SU-DHL-6 (cell line): ENCODE measurements around the gene RAB40B.

ENCODE experiments used
- EZH2phosphoT487 ChIP-seq: fragments of 200-600 bp; sonication (generic), shearing (Covaris generic); conservative IDR thresholded peaks from 2 replicates; pipeline ENCODE4 v1.6.1; 2018; ENCODE audit warnings: mild to moderate bottlenecking, antibody characterized with exemption, low read length, moderate library complexity, mixed read lengths
- TF ChIP-seq, protein P1 (sequence below): fragments of 200-600 bp; sonication (generic); IDR thresholded peaks from one replicate; pipeline ENCODE4 v1.5.1; 2017; ENCODE audit warnings: antibody characterized with exemption, mild to moderate bottlenecking, low read length, moderate library complexity; ENCODE audit not compliant: insufficient read depth, poor library complexity, severe bottlenecking

DNA sequence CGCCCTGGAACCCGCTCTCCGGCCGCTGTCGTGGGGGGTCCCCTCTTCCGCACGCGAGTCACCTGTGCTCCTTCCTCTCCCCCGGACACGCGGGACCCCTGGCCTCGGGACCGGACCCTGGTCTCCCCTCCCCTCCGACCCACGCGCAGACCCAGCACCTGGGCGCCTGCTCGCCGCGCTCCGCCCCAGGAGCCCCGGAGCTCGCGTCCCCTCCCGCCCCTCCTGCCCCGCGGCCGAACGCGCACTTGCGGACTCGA is 762 bp downstream of the RAB40B start:
- TF ChIP-seq, protein P1, sequence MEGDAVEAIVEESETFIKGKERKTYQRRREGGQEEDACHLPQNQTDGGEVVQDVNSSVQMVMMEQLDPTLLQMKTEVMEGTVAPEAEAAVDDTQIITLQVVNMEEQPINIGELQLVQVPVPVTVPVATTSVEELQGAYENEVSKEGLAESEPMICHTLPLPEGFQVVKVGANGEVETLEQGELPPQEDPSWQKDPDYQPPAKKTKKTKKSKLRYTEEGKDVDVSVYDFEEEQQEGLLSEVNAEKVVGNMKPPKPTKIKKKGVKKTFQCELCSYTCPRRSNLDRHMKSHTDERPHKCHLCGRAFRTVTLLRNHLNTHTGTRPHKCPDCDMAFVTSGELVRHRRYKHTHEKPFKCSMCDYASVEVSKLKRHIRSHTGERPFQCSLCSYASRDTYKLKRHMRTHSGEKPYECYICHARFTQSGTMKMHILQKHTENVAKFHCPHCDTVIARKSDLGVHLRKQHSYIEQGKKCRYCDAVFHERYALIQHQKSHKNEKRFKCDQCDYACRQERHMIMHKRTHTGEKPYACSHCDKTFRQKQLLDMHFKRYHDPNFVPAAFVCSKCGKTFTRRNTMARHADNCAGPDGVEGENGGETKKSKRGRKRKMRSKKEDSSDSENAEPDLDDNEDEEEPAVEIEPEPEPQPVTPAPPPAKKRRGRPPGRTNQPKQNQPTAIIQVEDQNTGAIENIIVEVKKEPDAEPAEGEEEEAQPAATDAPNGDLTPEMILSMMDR, result no peak
- TF ChIP-seq EZH2phosphoT487, result no peak
